GM19240 (cell line): ENCODE measurements around the gene ZSWIM6.

ENCODE experiments used
- DNase-seq: peaks from one replicate; pipeline ENCODE4 v3.0.0; 2011; ENCODE audit warnings: low spot score; ENCODE audit not compliant: insufficient read length

The ZSWIM6 gene

GRCh38 chr5:61331407-61332357 lies at the start of gene ZSWIM6:
Gene ZSWIM6 (plus strand): TSS chr5:61332258. CDS start chr5:61332273, 15 bp downstream.
- peak; percentile 92 for DNase-seq

- no peak for DNase-seq
Observed at GRCh38 chr5:61283471-61283870, 48.6 kb upstream of the ZSWIM6 start.

GRCh38 chr5:61285531-61285930 lies 46.5 kb upstream of the ZSWIM6 start:
- DNase-seq: no peak

GRCh38 chr5:61286446-61287132 lies 45.5 kb upstream of the ZSWIM6 start:
- DNase-seq: no peak

- no peak for DNase-seq
Observed at GRCh38 chr5:61287474-61287873, 44.6 kb upstream of the ZSWIM6 start.

- DNase-seq: no peak
Observed at GRCh38 chr5:61289241-61289640, 42.8 kb upstream of the ZSWIM6 start.

- DNase-seq: no peak
Observed at GRCh38 chr5:61289669-61290306, 42.3 kb upstream of the ZSWIM6 start.

- DNase-seq: no peak
Observed at GRCh38 chr5:61290791-61291210, 41.3 kb upstream of the ZSWIM6 start.

- no peak for DNase-seq
Observed at GRCh38 chr5:61292062-61292657, 39.9 kb upstream of the ZSWIM6 start.

- no peak for DNase-seq
Observed at GRCh38 chr5:61293071-61293470, 39.0 kb upstream of the ZSWIM6 start.

- no peak for DNase-seq
Observed at GRCh38 chr5:61293873-61294272, 38.2 kb upstream of the ZSWIM6 start.

- DNase-seq: no peak
Observed at GRCh38 chr5:61295365-61295764, 36.7 kb upstream of the ZSWIM6 start.

GRCh38 chr5:61298066-61298465 lies 34.0 kb upstream of the ZSWIM6 start:
- DNase-seq: no peak

- no peak for DNase-seq
Observed at GRCh38 chr5:61298580-61298979, 33.5 kb upstream of the ZSWIM6 start.

- no peak for DNase-seq
Observed at GRCh38 chr5:61299261-61299681, 32.8 kb upstream of the ZSWIM6 start.

GRCh38 chr5:61301341-61302199 lies 30.5 kb upstream of the ZSWIM6 start:
- DNase-seq: no peak

GRCh38 chr5:61302200-61302563 lies 29.9 kb upstream of the ZSWIM6 start:
- DNase-seq: no peak

GRCh38 chr5:61303346-61303745 lies 28.7 kb upstream of the ZSWIM6 start:
- DNase-seq: no peak

- no peak for DNase-seq
Observed at GRCh38 chr5:61304590-61305381, 27.3 kb upstream of the ZSWIM6 start.
